ENCODE data around the gene FAM114A1.

DNA sequence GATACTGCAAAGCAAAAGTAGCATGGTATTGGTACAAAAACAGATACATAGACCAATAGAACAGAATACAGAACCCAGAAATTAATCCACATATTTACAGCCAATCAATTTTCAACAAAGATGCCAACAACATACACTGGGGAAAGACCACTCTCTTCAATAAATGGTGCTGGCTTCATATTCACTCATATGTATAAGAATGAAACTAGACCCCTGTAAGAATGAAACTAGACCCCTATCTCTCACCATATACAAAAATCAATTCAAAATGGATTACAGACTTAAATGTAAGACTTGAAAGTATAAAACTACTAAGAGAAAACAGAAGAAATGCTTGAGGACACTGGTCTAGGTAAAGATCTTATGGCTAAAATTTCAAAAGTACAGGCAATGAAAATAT lies 30.3 kb upstream of the FAM114A1 start:
- TF ChIP-seq, protein P1, sequence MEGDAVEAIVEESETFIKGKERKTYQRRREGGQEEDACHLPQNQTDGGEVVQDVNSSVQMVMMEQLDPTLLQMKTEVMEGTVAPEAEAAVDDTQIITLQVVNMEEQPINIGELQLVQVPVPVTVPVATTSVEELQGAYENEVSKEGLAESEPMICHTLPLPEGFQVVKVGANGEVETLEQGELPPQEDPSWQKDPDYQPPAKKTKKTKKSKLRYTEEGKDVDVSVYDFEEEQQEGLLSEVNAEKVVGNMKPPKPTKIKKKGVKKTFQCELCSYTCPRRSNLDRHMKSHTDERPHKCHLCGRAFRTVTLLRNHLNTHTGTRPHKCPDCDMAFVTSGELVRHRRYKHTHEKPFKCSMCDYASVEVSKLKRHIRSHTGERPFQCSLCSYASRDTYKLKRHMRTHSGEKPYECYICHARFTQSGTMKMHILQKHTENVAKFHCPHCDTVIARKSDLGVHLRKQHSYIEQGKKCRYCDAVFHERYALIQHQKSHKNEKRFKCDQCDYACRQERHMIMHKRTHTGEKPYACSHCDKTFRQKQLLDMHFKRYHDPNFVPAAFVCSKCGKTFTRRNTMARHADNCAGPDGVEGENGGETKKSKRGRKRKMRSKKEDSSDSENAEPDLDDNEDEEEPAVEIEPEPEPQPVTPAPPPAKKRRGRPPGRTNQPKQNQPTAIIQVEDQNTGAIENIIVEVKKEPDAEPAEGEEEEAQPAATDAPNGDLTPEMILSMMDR (IDR thresholded peaks at IDR 0.05) = no peak
- no peak for TF ChIP-seq POLR2AphosphoS5 (IDR thresholded peaks at IDR 0.05; ENCODE audit: low read depth, low read length)
- no peak for TF ChIP-seq SIN3A (IDR thresholded peaks at IDR 0.05; ENCODE audit: borderline replicate concordance, insufficient read depth, low read depth, low read length)
- TF ChIP-seq, protein P2, sequence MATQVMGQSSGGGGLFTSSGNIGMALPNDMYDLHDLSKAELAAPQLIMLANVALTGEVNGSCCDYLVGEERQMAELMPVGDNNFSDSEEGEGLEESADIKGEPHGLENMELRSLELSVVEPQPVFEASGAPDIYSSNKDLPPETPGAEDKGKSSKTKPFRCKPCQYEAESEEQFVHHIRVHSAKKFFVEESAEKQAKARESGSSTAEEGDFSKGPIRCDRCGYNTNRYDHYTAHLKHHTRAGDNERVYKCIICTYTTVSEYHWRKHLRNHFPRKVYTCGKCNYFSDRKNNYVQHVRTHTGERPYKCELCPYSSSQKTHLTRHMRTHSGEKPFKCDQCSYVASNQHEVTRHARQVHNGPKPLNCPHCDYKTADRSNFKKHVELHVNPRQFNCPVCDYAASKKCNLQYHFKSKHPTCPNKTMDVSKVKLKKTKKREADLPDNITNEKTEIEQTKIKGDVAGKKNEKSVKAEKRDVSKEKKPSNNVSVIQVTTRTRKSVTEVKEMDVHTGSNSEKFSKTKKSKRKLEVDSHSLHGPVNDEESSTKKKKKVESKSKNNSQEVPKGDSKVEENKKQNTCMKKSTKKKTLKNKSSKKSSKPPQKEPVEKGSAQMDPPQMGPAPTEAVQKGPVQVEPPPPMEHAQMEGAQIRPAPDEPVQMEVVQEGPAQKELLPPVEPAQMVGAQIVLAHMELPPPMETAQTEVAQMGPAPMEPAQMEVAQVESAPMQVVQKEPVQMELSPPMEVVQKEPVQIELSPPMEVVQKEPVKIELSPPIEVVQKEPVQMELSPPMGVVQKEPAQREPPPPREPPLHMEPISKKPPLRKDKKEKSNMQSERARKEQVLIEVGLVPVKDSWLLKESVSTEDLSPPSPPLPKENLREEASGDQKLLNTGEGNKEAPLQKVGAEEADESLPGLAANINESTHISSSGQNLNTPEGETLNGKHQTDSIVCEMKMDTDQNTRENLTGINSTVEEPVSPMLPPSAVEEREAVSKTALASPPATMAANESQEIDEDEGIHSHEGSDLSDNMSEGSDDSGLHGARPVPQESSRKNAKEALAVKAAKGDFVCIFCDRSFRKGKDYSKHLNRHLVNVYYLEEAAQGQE (IDR thresholded peaks at IDR 0.05; ENCODE audit: insufficient read depth in 1 of 2, low read depth in 2 of 2, low read length in 1 of 2) = no peak
- no peak for TF ChIP-seq TCF7L2 (IDR thresholded peaks at IDR 0.05; ENCODE audit: low read depth, low read length)
